Inferior parietal cortex (tissue), 1 donor: ENCODE data around the gene ASB15.
"Not testable (repeated sequence)": the region's sequence is repeated elsewhere in the genome, so short reads cannot be mapped to it uniquely, and the experiment has no call there.

Experiments used
- DNase-seq: peaks from one replicate; pipeline ENCODE4 v3.0.0-alpha.2; 2016; ENCODE audit errors: extremely low spot score

ASB15 gene

GRCh38 chr7:123601530-123601929 is at the start of gene ASB15:
TSS of gene ASB15 (plus strand) at chr7:123601821. CDS start at chr7:123614503, 12,682 bp downstream.
- DNase-seq, result no peak

- not testable (repeated sequence) for DNase-seq
These were observed 49.5 kb upstream of the ASB15 start for GRCh38 chr7:123552134-123552533.

DNA sequence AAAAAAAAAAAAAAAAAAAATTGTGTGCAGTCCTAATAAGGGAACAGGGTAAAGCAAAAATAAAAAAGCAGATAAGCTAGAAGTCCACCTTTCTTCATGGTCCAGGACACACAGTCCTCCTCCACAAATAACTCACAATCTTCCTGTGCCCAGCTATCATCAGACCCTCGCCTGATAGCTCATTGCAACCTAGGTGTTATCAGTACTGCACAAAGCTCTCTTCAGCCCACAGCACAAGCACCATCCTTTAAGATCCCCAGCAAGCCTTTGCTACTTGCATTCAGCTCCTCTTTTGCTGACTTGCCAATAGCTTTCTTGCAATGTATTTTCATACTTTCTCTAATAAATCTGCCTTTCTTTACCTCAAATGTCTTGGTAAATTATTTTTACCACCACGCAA is 49.0 kb upstream of the ASB15 start:
- no peak for DNase-seq

GRCh38 chr7:123553159-123553558 is 48.5 kb upstream of the ASB15 start:
- no peak for DNase-seq

DNA sequence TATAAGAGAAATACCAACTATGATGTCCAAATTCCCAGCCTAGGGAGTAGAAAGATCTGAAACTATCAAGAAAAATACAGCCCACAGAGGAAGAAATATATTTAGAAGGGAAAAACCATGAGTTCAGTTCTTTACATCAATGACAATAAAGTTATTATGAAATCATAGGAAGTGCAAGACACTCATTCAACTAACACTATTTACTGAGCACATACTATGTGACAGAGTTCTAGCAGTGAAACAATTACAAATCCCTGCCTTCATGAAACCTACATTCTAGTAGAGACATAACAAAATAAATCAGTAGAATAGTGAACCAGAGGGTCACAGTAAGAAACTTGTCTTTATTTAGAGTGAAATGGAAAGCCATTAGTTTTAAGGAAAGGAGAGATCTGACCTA is 46.1 kb upstream of the ASB15 start:
- no peak for DNase-seq

DNA sequence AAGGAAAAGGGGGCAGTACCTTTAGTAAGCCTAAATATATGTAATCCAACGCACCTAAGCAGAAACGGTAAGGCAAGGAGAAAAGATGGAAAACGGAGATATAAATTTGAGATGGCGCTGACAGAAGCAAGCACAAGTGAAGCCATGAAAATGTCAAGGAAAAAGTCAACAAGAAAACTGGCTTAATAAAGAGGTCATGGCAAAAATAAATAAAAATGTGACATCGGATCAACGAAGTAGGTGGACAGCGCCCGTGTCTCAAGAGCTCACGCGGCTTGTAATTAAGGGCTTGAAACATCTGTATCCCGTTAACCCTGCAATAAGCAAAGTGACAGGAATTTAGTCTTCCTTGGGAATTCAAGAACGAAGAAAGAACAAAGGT is 44.6 kb upstream of the ASB15 start:
- no peak for DNase-seq

DNA sequence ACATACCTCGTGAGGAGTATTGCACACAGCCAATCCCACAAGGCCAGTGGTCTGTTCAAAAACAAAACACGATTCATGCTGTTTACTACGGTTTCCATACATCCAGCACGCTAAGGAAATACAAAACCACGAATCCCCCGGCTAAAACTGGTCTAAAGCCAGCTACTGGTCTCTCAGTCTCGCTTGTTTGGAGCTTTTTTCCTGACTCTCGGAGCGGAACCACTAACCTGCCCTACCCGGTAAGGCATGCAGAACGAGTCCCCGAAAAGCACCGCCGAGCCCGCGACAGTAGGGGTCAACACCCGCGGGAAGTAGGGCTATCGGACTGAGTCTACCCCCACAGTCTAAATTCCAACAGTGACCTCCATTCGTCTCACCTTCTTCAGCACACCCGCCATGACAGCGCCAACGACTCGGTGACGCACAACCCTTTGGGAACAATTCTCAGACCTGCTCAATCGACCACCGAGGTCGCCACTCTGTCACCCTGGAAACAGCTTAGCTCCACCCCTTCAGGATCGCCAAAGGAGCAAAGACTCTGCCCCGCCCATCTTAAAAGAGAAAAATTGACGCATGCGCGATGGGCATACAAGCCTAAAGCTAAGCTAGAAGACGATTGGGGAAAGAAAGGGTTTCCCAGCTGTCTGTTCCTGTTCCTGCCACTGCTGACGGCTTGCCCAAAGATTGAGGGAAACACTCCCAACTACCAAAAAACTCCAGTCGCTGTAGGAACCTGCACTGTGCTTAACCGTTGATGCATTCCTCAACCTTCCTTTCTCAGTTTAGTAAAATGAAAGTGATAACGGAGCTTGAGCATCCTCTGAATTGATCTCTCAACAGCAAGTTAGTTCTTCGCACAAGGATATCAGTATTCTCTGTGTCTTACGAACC is 44.0 kb upstream of the ASB15 start, which contains the start of gene NDUFA5:
Gene NDUFA5 (minus strand): TSS at position 421 of the 891 bp plus-strand sequence. CDS start 23 bp downstream, at position 398.
- DNase-seq, result peak; percentile 100

GRCh38 chr7:123558289-123558874 is 43.2 kb upstream of the ASB15 start:
- DNase-seq, result no peak

GRCh38 chr7:123562121-123562520 is 39.5 kb upstream of the ASB15 start:
- no peak for DNase-seq

DNA sequence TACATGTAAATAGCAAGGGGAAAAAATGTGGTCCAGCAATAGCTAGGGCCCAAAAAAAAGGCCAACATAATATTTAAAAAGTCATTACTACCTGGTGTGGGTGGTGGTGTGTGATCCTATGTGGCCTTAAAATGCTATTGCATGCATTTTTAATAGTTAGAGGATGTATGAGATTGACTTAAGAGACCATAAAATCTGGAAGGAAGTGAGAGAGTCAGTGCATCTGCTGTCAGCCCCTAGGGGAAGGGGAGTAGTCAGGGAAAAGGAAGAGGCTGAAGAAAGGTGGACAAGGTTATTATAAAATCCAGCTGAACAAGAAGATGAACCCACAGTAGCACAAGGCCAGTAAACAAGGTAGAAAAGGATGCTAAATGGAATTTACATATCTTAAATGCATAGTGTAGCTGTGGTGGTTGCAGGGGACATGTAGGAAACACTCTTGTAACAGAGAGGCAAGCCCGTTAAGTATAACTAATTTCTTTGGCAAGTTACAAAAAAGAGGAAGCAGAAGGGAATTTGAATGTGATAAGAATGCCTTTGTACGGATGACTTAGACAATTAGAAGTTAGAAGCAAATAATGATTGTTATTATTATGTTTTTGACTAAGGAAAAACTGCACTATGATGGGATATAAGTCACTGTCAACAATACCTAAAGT is 32.1 kb upstream of the ASB15 start:
- no peak for DNase-seq

GRCh38 chr7:123570390-123571182 is 31.0 kb upstream of the ASB15 start:
- no peak for DNase-seq

GRCh38 chr7:123571187-123571586 is 30.4 kb upstream of the ASB15 start:
- no peak for DNase-seq

GRCh38 chr7:123571684-123572083 is 29.9 kb upstream of the ASB15 start:
- DNase-seq, result no peak

DNA sequence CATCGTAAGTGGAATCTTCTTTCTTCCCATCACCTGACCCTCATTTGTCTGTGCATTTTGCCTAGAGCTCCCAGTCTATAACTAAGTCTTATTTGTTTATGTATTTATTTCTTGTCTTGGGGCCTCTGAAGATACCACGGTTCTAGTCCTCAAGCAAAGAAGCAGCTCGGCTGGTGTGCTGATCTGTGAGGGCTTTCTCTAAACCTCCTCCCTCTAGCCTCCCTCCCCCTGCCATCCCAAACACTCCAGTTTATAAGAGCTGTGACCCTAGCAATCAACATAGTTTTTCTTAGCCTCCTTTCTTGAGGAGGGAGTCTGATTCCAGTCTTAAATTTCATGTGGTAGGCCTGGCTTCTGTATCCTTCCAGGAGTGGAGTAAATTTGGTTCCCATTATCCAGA is 28.3 kb upstream of the ASB15 start:
- DNase-seq, result no peak

DNA sequence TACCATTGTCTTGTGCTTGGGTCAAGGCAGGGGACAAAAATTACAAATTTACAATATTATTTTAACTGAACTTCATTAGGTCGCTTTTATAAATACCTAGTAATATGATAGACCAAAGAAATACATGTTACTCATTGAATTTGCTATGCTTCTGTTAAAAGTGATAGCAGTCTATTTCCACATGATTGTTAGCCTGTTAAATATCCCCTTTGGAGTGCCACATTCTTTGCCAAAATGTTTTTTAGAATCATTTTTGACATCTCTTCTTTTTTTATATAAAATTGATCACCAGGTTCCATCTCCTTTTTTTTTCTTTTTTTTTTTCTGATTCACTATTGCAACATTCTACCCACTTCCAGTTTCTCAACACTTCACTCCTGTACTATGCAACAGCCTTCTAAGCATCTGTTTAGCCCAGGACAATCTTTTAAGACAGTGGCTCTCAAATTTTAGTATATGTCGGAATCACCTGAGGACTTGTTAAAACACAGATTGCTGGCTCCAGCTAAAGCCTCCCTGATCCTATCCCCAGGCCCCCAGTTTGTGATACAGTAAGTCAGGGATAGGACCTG is 27.6 kb upstream of the ASB15 start:
- DNase-seq, result no peak

DNA sequence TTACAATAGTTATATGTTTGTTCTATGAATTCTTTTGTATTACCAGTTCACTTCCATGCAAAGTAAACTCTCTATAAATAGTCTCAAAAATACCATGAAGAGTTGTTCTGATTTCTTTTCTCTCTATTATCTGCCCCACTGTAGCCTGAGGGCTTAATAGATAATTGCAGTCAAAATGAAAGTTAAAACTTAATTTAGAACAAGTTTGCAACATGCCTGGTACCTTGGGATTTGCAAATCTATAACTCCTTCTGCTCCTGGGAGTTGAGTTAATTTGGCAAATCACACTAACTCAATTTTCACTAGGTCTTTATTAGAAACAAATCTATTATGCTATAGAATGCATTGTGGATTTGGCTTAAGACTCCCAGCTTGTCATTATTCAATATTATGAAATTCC is 22.2 kb upstream of the ASB15 start:
- DNase-seq, result no peak

DNA sequence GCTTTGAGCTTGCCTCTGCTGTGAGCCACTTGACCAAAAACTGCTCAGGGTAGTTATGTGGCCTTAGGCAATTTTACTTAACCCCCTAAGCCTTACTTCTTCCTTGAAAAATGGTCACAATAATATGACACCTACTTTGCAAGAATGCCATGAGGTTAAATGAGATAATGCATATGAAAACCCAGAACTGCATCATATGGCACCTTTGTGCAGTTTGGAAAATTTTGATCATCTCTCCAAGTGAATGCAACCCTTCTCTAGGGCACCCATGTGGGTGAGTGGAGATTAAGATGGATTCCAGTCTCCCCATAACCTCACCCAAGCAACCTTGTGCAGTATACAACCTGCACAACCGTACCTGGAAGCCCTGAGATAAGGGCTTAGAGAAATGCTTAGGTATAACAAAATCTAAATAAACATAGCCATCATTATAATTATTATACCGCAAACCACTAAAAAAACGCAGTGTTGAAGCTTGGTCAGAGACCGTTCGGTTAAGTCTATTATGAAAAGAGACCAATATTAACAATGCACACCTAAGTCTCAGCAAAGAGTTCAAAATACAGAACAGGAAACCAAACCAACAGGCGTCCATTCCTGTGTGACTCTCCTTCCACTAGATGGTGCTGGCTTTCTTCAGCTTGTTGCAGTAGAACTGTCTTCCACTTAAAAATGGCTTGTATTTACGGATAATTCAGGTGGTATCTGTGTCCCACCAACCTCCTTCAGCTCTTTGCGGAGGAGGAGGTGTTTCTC is 21.0 kb upstream of the ASB15 start:
- peak; percentile 22 for DNase-seq

GRCh38 chr7:123581162-123581459 is 20.5 kb upstream of the ASB15 start:
- no peak for DNase-seq

DNA sequence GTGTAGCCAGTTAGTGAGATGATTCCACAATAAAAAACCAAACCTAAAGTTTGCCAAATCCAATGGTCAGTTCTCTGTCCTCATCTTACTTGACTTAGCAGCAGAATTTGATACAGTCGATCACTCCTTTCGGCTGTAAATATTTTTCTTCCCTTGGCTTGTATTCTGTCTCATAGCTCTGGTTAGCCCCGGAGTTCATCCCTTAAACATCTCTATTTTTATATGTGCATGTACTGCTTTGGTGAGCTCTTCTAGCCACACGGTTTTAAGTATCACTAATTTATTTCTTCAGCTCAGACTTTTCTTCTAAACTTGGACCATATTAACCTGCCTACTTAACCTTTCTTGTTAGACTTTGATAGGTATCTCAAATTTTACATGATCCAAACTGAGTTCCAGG is 17.8 kb upstream of the ASB15 start:
- DNase-seq, result no peak

DNA sequence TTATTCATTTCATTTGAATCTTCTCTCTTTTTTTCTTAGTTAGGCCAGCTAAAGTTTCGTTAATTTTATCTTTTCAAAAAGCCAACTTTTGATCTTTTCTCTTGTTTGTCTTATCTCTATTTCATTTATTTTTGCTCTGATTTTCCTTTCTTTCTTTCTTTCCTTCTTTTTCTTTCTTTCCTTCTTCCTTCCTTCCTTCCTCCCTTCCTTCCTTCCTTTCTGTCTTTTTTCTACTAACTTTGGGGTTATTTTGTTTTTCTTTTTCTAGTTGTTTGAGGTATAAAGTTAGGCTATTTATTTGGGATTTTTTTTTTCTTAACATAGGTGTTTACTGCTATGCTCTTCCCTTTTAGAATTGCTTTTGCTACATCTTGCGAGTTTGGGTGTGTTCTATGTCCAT is 13.2 kb upstream of the ASB15 start:
- DNase-seq, result no peak

DNA sequence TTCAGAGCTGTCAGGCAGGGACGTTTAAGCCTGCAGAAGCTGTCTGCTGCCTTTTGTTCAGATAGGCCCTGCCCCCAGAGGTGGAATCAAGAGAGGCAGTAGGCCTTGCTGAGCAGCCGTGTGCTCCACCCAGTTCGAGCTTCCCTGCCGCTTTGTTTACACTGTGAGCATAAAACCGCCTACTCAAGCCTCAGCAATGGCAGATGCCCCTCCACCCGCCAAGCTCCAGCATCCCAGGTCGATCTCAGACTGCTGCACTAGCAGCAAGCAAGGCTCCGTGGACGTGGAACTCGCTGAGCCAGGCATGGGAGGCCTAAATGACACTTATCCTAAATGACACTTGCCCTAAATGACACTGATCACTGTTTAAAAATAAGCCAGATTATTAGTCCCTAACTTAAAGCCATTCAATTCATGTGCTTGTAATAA is 6.8 kb upstream of the ASB15 start:
- no peak for DNase-seq
